ELR (cell line): Measurements from ENCODE around the gene GBE1.
A peak's percentile ranks its signal among the peaks of the same experiment; 100 is the strongest.

ENCODE experiments used
- DNase-seq: peaks from one replicate; pipeline ENCODE4 v3.0.0-alpha.2; 2015; ENCODE audit warnings: low read depth

Gene GBE1

GRCh38 chr3:81621277-81621676 is 140.2 kb downstream of the GBE1 start:
- DNase-seq: no peak

- no peak for DNase-seq
These were observed 140.6 kb downstream of the GBE1 start for GRCh38 chr3:81620849-81621248.

GRCh38 chr3:81612768-81613167 is 148.7 kb downstream of the GBE1 start:
- no peak for DNase-seq

- peak; percentile 3 for DNase-seq
These were observed 158.7 kb downstream of the GBE1 start for GRCh38 chr3:81602781-81603180.

GRCh38 chr3:81601707-81602305 is 159.6 kb downstream of the GBE1 start:
- no peak for DNase-seq

- peak; percentile 10 for DNase-seq
These were observed 169.3 kb downstream of the GBE1 start for GRCh38 chr3:81592101-81592500.

GRCh38 chr3:81585937-81586336 is 175.5 kb downstream of the GBE1 start:
- no peak for DNase-seq

GRCh38 chr3:81585056-81585455 is 176.4 kb downstream of the GBE1 start:
- no peak for DNase-seq

- peak; percentile 55 for DNase-seq
These were observed 179.4 kb downstream of the GBE1 start for GRCh38 chr3:81581966-81582599.

GRCh38 chr3:81580355-81580754 is 181.1 kb downstream of the GBE1 start:
- DNase-seq: no peak

- DNase-seq: no peak
These were observed 181.7 kb downstream of the GBE1 start for GRCh38 chr3:81579744-81580143.

- no peak for DNase-seq
These were observed 189.2 kb downstream of the GBE1 start for GRCh38 chr3:81572201-81572756.

- no peak for DNase-seq
These were observed 193.1 kb downstream of the GBE1 start for GRCh38 chr3:81568378-81568777.

- DNase-seq: no peak
These were observed 196.4 kb downstream of the GBE1 start for GRCh38 chr3:81565041-81565440.

GRCh38 chr3:81558106-81558505 is 203.3 kb downstream of the GBE1 start:
- DNase-seq: no peak

- no peak for DNase-seq
These were observed 206.6 kb downstream of the GBE1 start for GRCh38 chr3:81554801-81555200.

- no peak for DNase-seq
These were observed 207.1 kb downstream of the GBE1 start for GRCh38 chr3:81554388-81554787.

- DNase-seq: peak; percentile 2
These were observed 211.0 kb downstream of the GBE1 start for GRCh38 chr3:81550415-81550814.

GRCh38 chr3:81549831-81550230 is 211.6 kb downstream of the GBE1 start:
- no peak for DNase-seq

- DNase-seq: no peak
These were observed 212.1 kb downstream of the GBE1 start for GRCh38 chr3:81549388-81549787.

- DNase-seq: peak; percentile 53
These were observed 215.9 kb downstream of the GBE1 start for GRCh38 chr3:81545572-81545971.

- no peak for DNase-seq
These were observed 217.1 kb downstream of the GBE1 start for GRCh38 chr3:81544385-81544784.

GRCh38 chr3:81540787-81541186 is 220.7 kb downstream of the GBE1 start:
- no peak for DNase-seq

- DNase-seq: no peak
These were observed 229.6 kb downstream of the GBE1 start for GRCh38 chr3:81531846-81532245.
